ENCODE results near the gene HIRIP3.

GRCh38 chr16:30041841-30042240 is 46.4 kb upstream of the HIRIP3 start:
- no peak for TF ChIP-seq POLR2A (IDR thresholded peaks at IDR 0.05)
- peak in 3 of 4 experiments; percentile 24 to 53 (median 34) for TF ChIP-seq CTCF (IDR thresholded peaks at IDR 0.05)
- TF ChIP-seq POLR2AphosphoS5 (IDR thresholded peaks at IDR 0.05), result no peak
- TF ChIP-seq EP300 (IDR thresholded peaks at IDR 0.05), result no peak
